Right lobe of liver (tissue), 4 donors: ENCODE data around the gene ZFYVE16.

Experiments used
- CTCF ChIP-seq, 4 donors: fragments of 200-600 bp in 3 of 4; fragments of 450-650 bp in 1 of 4; IDR thresholded peaks; one replicate each; pipeline versions ENCODE4 v1.5.1 to v1.8.0; 2016 to 2022; ENCODE audit warnings: antibody characterized with exemption in 4 of 4, mild to moderate bottlenecking in 2 of 4
- POLR2A ChIP-seq: fragments of 450-650 bp; IDR thresholded peaks from one replicate; pipeline ENCODE4 v1.6.1; 2017; ENCODE audit warnings: antibody characterized with exemption, mild to moderate bottlenecking
- donor health status: DM: no; HTN: no; CAD: no.
- donor health status: DM: no; HTN: no; CAD: no.
- donor health status: DM: no; HTN: yes; CAD: no.

DNA sequence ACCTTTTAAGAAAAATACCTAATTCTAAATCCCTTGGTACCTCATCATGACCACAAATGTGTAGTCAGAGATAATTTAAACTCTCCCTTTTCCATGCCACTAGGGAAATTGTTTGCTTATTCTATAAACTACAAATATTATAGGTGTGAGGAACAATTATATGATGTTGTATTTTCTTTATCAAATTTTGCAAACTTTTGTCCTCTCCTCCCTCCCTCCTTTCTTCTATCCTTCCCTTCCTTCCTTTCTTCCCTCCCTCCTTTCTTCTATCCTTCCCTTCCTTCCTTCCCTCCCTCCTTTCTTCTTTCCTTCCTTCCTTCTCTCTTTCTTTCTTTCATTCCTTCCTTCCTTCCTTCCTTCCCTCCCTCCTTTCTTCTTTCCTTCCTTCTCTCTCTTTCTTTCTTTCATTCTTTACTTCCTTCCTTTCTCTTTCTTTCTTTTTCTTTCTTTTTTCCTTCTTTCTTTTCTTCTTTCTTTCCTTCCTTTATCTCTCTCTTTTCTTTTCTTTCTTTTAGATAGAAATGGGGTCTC, 46.9 kb upstream of the ZFYVE16 start:
- TF ChIP-seq CTCF (IDR thresholded peaks at IDR 0.05) = no peak
- no peak for TF ChIP-seq POLR2A
